HCT116 (cell line): Measurements from ENCODE around the gene DUXB. TPM values are rescaled to one million over a fixed set of nuclear protein-coding genes. Genes with fewer than 3 reads are reported as not detected.

Experiments
- ATAC-seq: fragments of 200-7000 bp; cut with Tn5 transposase; 2 replicates; pipeline ENCODE4 v1.9.1; 2020; ENCODE audit warnings: mild to moderate bottlenecking, moderate library complexity
- BruUV-seq: library from RNA; stranded (reverse); fragments of 400-500 nt; replicated peaks from 2 replicates; lab custom pipeline; 2021; lab: Mats Ljungman, UMichigan
- CTCF ChIA-PET: fragments of 300-600 bp; sonication (Branson Sonifier 250); formaldehyde crosslinking; loops from one replicate; lab custom pipeline; 2021; ENCODE audit warnings: antibody characterized with exemption; lab: Charles Lee
- POLR2A ChIA-PET: fragments of 300-600, 350-600 bp; sonication (Branson Sonifier 250); formaldehyde crosslinking; loops from one replicate; lab custom pipeline; 2021; ENCODE audit warnings: antibody characterized with exemption; lab: Charles Lee
- RAD21 ChIA-PET, 2 experiments: fragments of 300-600 bp; sonication (Branson Sonifier 250); formaldehyde crosslinking; loops; one replicate each; lab custom pipeline; 2023; ENCODE audit warnings: low total read pairs in 2 of 2; ENCODE audit not compliant: uncharacterized antibody in 2 of 2, unreplicated experiment in 2 of 2, low non-redundant PET in 1 of 2; lab: Charles Lee
- DNase-seq: peaks from one replicate; pipeline ENCODE4 v3.0.0-alpha.2; 2010; ENCODE audit warnings: low read depth, low spot score
- H2AFZ ChIP-seq: fragments of 200-600 bp; shearing (Covaris generic), sonication (generic); 2 replicates; pipeline ENCODE4 v1.6.1; 2017; ENCODE audit warnings: low read depth, mixed run types, mixed read lengths, antibody characterized with exemption, low read length; ENCODE audit not compliant: poor library complexity, severe bottlenecking
- H3K27ac ChIP-seq: 2 replicates; pipeline ENCODE4 v1.5.1; 2012; ENCODE audit warnings: low read depth, low read length
- H3K27me3 ChIP-seq: fragments of 200-600 bp; sonication (generic); 2 replicates; pipeline ENCODE4 v1.6.1; 2016; ENCODE audit warnings: mixed run types, low read length, mixed read lengths; ENCODE audit not compliant: insufficient read depth
- H3K36me3 ChIP-seq, 2 experiments: fragments of 200-500 bp in 1 of 2; fragments of 200-600 bp in 1 of 2; sonication (Bioruptor generic) in 1 of 2; sonication (generic) in 1 of 2; 2 replicates each; pipeline versions ENCODE4 v1.5.1 to v1.6.1; 2014 to 2016; ENCODE audit warnings: low read length in 2 of 2, inconsistent platforms in 1 of 2, mixed read lengths in 1 of 2, mixed run types in 1 of 2; ENCODE audit not compliant: insufficient read depth in 2 of 2, control insufficient read depth in 1 of 2
- H3K4me1 ChIP-seq, 2 experiments: fragments of 200-600 bp in 1 of 2; sonication (generic) in 1 of 2; 2 replicates each; pipeline versions ENCODE4 v1.5.1 to v1.6.1; 2012 to 2017; ENCODE audit warnings: low read length in 2 of 2, inconsistent platforms in 1 of 2, mild to moderate bottlenecking in 1 of 2, mixed read lengths in 1 of 2, mixed run types in 1 of 2, moderate library complexity in 1 of 2; ENCODE audit not compliant: insufficient read depth in 2 of 2, control insufficient read depth in 1 of 2
- H3K4me2 ChIP-seq: fragments of 200-600 bp; sonication (generic); 2 replicates; pipeline ENCODE4 v1.6.1; 2017; ENCODE audit warnings: mixed run types, low read length, mixed read lengths
- H3K4me3 ChIP-seq, 2 experiments: fragments of 200-600 bp in 1 of 2; sonication (generic) in 1 of 2; replicated peaks in 1 of 2; 2 replicates each; pipeline ENCODE4 v1.5.1; 2011 to 2016; ENCODE audit warnings: low read length in 2 of 2, control low read depth in 1 of 2, low read depth in 1 of 2, mild to moderate bottlenecking in 1 of 2, mixed read lengths in 1 of 2, mixed run types in 1 of 2
- H3K79me2 ChIP-seq: fragments of 200-600 bp; sonication (generic); 2 replicates; pipeline ENCODE4 v1.6.1; 2017; ENCODE audit warnings: mild to moderate bottlenecking, mixed run types, low read length, moderate library complexity, mixed read lengths; ENCODE audit not compliant: insufficient read depth
- H3K9ac ChIP-seq: fragments of 200-600 bp; sonication (generic); 2 replicates; pipeline ENCODE4 v1.6.1; 2016; ENCODE audit warnings: low read length, mixed read lengths
- H3K9me2 ChIP-seq: fragments of 200-600 bp; sonication (generic), shearing (Covaris generic); 2 replicates; pipeline ENCODE4 v1.6.1; 2017; ENCODE audit warnings: mixed run types, mild to moderate bottlenecking, moderate library complexity; ENCODE audit not compliant: insufficient read depth
- H3K9me3 ChIP-seq, 2 experiments: fragments of 200-500 bp in 1 of 2; fragments of 200-600 bp in 1 of 2; sonication (Bioruptor generic) in 1 of 2; sonication (generic) in 1 of 2; 2 replicates each; pipeline ENCODE4 v1.6.1; 2014 to 2017; ENCODE audit warnings: low read length in 2 of 2, mixed read lengths in 2 of 2, inconsistent platforms in 1 of 2, low read depth in 1 of 2, mild to moderate bottlenecking in 1 of 2, mixed run types in 1 of 2, moderate library complexity in 1 of 2; ENCODE audit not compliant: control insufficient read depth in 1 of 2, insufficient read depth in 1 of 2
- H4K20me1 ChIP-seq: fragments of 200-600 bp; sonication (generic), shearing (Covaris generic); 2 replicates; pipeline ENCODE4 v1.6.1; 2017; ENCODE audit warnings: mixed run types, mild to moderate bottlenecking, moderate library complexity; ENCODE audit not compliant: insufficient read depth
- CEBPB ChIP-seq: IDR thresholded peaks from 2 replicates; pipeline ENCODE4 v1.6.1; 2012; ENCODE audit warnings: low read depth
- CTCF ChIP-seq, 3 experiments: fragments of 200-600 bp in 1 of 3; sonication (generic) in 1 of 3; IDR thresholded peaks in 2 of 3; conservative IDR thresholded peaks in 1 of 3; 2 replicates each; pipeline ENCODE4 v1.5.1; 2012 to 2017; ENCODE audit warnings: low read depth in 2 of 3, low read length in 2 of 3, antibody characterized with exemption in 1 of 3, borderline replicate concordance in 1 of 3, control low read depth in 1 of 3, mild to moderate bottlenecking in 1 of 3, mixed read lengths in 1 of 3, mixed run types in 1 of 3, moderate library complexity in 1 of 3; ENCODE audit not compliant: insufficient read depth in 1 of 3
- EGR1 ChIP-seq: IDR thresholded peaks from 2 replicates; pipeline ENCODE4 v1.6.1; 2012; ENCODE audit warnings: low read depth
- ELF1 ChIP-seq: IDR thresholded peaks from 2 replicates; pipeline ENCODE4 v1.6.1; 2012; ENCODE audit warnings: low read depth, borderline replicate concordance
- EZH2 ChIP-seq: fragments of 200-600 bp; sonication (generic); IDR thresholded peaks from 2 replicates; pipeline ENCODE4 v1.6.1; 2017; ENCODE audit warnings: antibody characterized with exemption, mixed run types
- EZH2phosphoT487 ChIP-seq: fragments of 200-600 bp; IDR thresholded peaks from 2 replicates; pipeline ENCODE4 v1.6.1; 2018; ENCODE audit warnings: antibody characterized with exemption, borderline replicate concordance
- FOSL1 ChIP-seq: IDR thresholded peaks from 2 replicates; pipeline ENCODE4 v1.6.1; 2012; ENCODE audit warnings: low read depth
- POLR2A ChIP-seq: IDR thresholded peaks from 2 replicates; pipeline ENCODE4 v1.7.0; 2011; ENCODE audit warnings: borderline replicate concordance; ENCODE audit not compliant: insufficient read depth, insufficient read length; ENCODE audit errors: extremely low read depth
- POLR2AphosphoS5 ChIP-seq: IDR thresholded peaks from 2 replicates; pipeline ENCODE4 v1.6.1; 2011; ENCODE audit warnings: mild to moderate bottlenecking, low read depth, low read length, moderate library complexity
- RAD21 ChIP-seq: IDR thresholded peaks from 2 replicates; pipeline ENCODE4 v1.6.1; 2012; ENCODE audit warnings: low read depth, mild to moderate bottlenecking
- TCF7L2 ChIP-seq: IDR thresholded peaks from 2 replicates; pipeline ENCODE4 v1.7.0; 2011; ENCODE audit warnings: borderline replicate concordance, inconsistent platforms; ENCODE audit not compliant: insufficient read depth, insufficient read length; ENCODE audit errors: extremely low read depth
- ZBTB33 ChIP-seq: IDR thresholded peaks from 2 replicates; pipeline ENCODE4 v1.6.1; 2011; ENCODE audit warnings: mild to moderate bottlenecking, low read length, moderate library complexity; ENCODE audit not compliant: insufficient replicate concordance; ENCODE audit errors: extremely low read depth
- ZNF274 ChIP-seq: fragments of 200-500 bp; sonication (Bioruptor generic); IDR thresholded peaks from 2 replicates; pipeline ENCODE4 v1.6.1; 2014; ENCODE audit warnings: mild to moderate bottlenecking, low read depth, low read length, inconsistent platforms
- intact Hi-C: fragments of 100-400 bp; cut with micrococcal nuclease; formaldehyde crosslinking; loops from 2 replicates; pipeline ENCODE4 v1.10.0; 2022
- total RNA-seq: library from RNA; stranded (reverse); gene quantifications from one replicate; pipeline ENCODE4 v1.2.1, GENCODE V29; 2021; ENCODE audit not compliant: unreplicated experiment

The DUXB gene
- total RNA-seq, 1 experiment from 2014 or later, result not detected

GRCh38 chr16:75745823-75746222 lies 44.6 kb upstream of the DUXB start:
- H3K9me2 ChIP-seq, result no peaks in the 10 kb centered on the region
- peaks cover 0 to 21% of the 10 kb centered on the region in 2 experiments; a peak in 2 of 4 replicates for H3K9me3 ChIP-seq
- no peak overlapping the region for H2AFZ ChIP-seq
- DNase-seq, result no peak
- ChIA-PET POLR2A (no interaction called here), RAD21 (no interaction called here), CTCF (no interaction called here)
- BruUV-seq, result no TSS peak
- ATAC-seq, result no peak
- H3K4me1 ChIP-seq, result no peaks in the 10 kb centered on the region
- H3K79me2 ChIP-seq, result no peaks in the 10 kb centered on the region
- H3K27ac ChIP-seq, result no peak overlapping the region
- peaks cover 4% of the 10 kb centered on the region; the same call in 1 of the 2 replicates for H3K27me3 ChIP-seq
- TF ChIP-seq EGR1 (no peak), TCF7L2 (no peak), RAD21 (no peak), ZNF274 (no peak), FOSL1 (no peak)
- no peak overlapping the region for H3K4me3 ChIP-seq
- no peaks in the 10 kb centered on the region for H3K36me3 ChIP-seq
- no peak overlapping the region for H3K9ac ChIP-seq
- H3K4me2 ChIP-seq, result no peak overlapping the region
- no peaks in the 10 kb centered on the region for H4K20me1 ChIP-seq
- intact Hi-C loops, result no loop called here

GRCh38 chr16:75745242-75745641 lies 44.0 kb upstream of the DUXB start:
- no peaks in the 10 kb centered on the region for H3K36me3 ChIP-seq
- H3K4me3 ChIP-seq, result no peak overlapping the region
- H3K9me3 ChIP-seq, result peaks cover 0 to 21% of the 10 kb centered on the region in 2 experiments; a peak in 2 of 4 replicates
- intact Hi-C loops, result no loop called here
- H2AFZ ChIP-seq, result no peak overlapping the region
- H3K4me1 ChIP-seq, result no peaks in the 10 kb centered on the region
- ChIA-PET POLR2A (no interaction called here), RAD21 (no interaction called here), CTCF (no interaction called here)
- no peak overlapping the region for H3K9ac ChIP-seq
- peaks cover 4% of the 10 kb centered on the region; the same call in 1 of the 2 replicates for H3K27me3 ChIP-seq
- DNase-seq (no peak), ATAC-seq (no peak)
- no peaks in the 10 kb centered on the region for H4K20me1 ChIP-seq
- no peaks in the 10 kb centered on the region for H3K79me2 ChIP-seq
- no TSS peak for BruUV-seq
- no peak overlapping the region for H3K4me2 ChIP-seq
- H3K9me2 ChIP-seq, result no peaks in the 10 kb centered on the region
- no peak overlapping the region for H3K27ac ChIP-seq
- TF ChIP-seq TCF7L2, result no peak
- no peak for TF ChIP-seq POLR2AphosphoS5
- TF ChIP-seq ELF1, result no peak
- no peak for TF ChIP-seq ZNF274
- TF ChIP-seq EZH2, result no peak
- no peak for TF ChIP-seq EZH2phosphoT487
- TF ChIP-seq RAD21, result no peak
- TF ChIP-seq POLR2A, result no peak
- TF ChIP-seq CEBPB, result no peak
- TF ChIP-seq ZBTB33, result no peak
- TF ChIP-seq EGR1, result no peak
- no peak for TF ChIP-seq CTCF (IDR thresholded peaks at IDR 0.05 in 2 of 3, conservative IDR thresholded peaks at IDR 0.05 in 1 of 3; ENCODE audit: borderline replicate concordance in 1 of 3, insufficient read depth in 1 of 3, low read depth in 2 of 3, low read length in 2 of 3)
